Activated CD4-positive, CD25-positive, alpha-beta regulatory T cell treated with anti-CD3 and anti-CD28 coated beads, Interleukin-2, amount 50 U/mL, for 24 hours (primary cell): ENCODE data around the gene IL3RA.
"Not testable (repeated sequence)": the region's sequence is repeated elsewhere in the genome, so short reads cannot be mapped to it uniquely, and the experiment has no call there.

Experiments
- ATAC-seq, 2 donors: fragments of 150-1000 bp; cut with Tn5 transposase; one replicate each; pipeline ENCODE4 v1.10.0; 2021; ENCODE audit warnings: mild to moderate bottlenecking in 1 of 2, moderate library complexity in 1 of 2

IL3RA gene

DNA sequence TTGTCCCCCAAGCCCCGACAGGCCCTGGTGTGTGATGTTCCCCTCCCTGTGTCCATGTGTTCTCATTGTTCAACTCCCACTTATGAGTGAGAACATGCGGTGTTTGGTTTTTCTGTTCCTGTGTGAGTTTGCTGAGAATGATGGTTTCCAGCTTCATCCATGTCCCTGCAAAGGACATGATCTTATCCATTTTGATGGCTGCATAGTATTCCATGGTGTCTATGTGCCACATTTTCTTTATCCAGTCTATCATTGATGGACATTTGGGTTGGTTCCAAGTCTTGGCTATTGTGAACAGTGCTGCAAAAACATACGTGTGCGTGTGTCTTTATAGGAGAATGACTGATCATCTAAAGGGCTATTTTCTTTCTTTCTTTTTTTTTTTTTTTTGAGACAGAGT lies 4.2 kb upstream of the IL3RA start:
- ATAC-seq: not testable (repeated sequence)

DNA sequence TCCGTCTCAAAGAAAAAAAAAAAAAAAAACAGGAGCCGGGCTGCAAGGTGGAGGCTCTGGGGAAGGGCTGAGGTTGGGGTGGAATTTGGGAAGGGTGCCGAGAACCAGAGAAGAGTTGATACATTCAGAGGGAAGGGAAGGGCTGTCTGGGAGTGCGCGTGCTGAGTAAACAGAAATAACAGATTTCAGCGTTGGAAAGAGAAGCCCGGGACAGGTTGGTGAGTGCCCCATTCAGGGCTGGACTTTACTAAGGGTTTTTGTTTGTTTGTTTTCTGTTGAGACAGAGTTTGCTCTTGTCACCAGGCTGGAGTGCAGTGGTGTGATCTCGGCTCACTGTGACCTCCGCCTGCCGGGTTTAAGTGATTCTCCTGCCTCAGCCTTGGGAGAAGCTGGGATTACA lies 1.7 kb upstream of the IL3RA start:
- no peak for ATAC-seq

DNA sequence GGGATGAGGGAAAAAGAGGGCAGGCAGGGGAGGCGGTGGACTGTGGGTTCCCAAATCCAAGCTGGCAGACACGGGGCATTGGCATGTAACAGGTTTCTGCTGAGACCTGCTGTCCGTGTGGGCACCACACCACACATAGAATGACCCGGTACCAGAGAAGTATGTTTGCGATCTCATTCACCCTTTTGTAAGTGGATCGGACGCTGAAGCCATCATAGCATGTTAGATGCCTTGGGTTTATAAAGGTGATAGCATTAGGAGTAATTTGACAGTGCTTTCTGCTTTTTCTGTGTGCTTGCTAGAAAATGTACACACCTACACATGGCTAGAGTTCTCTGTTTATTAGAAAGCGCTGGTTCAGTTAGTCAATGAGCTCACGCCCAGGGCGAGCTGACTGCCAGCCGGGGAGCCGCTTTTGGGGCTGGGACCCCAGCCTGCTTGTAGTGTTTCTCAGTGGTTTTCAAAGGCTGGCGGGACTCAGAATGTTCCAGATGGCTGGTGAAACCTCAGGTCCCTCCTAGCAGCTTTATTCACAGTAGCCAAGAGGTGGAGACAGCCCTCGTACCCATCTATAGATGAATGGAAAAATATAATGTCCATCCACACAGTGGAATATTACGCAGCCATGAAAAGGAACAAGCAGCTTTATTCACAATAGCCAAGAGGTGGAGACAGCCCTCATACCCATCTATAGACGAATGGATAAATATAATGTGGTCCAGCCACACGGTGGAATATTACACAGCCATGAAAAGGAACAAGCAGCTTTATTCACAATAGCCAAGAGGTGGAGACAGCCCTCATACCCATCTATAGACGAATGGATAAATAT lies 579 bp downstream of the IL3RA start:
- ATAC-seq: peak in 1 of 2 donors; percentile 18

DNA sequence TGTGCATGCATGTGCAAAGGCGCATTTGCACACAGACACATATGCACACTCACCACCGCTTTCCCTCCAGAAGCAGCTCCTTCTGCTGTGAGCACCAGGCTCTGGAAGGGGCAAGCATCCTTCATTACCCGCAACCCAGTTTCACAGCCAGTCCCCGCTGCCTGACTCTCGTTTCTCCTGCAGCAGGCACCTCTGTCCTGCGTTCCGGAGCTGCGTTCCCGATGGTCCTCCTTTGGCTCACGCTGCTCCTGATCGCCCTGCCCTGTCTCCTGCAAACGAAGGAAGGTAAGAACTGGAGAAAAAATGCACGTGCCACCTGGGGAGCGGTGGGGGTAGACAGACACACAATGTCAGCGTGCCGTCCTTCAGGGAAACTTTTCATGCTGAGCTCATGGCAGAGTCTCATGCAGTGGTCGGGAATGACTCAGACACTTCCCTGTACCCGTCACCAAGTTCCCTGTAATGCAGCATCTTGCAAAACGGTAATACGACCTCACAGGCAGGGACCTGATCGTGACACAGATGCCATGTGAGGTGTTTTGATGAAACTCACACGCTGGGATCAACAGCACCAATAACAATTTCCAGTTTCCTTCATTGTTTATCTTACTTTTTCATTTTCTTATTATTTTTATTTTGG lies 5.1 kb downstream of the IL3RA start:
- no peak for ATAC-seq

DNA sequence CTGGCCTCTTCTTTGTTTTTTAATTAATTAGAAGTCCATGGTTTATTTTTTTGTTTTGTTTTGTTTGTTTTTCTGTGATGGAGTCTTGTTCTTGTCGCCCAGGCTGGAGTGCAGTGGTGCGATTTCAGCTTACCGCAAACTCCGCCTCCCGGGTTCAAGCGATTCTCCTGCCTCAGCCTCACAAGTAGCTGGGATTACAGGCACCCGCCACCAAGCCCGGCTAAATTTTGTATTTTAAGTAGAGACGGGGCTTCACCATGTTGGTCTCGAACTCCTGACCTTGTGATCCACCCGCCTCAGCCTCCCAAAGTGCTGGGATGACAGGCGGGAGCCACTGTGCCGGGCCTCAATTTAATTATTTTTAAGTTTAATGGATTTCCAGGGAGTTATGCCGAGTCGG lies 13.0 kb downstream of the IL3RA start:
- ATAC-seq: not testable (repeated sequence)

DNA sequence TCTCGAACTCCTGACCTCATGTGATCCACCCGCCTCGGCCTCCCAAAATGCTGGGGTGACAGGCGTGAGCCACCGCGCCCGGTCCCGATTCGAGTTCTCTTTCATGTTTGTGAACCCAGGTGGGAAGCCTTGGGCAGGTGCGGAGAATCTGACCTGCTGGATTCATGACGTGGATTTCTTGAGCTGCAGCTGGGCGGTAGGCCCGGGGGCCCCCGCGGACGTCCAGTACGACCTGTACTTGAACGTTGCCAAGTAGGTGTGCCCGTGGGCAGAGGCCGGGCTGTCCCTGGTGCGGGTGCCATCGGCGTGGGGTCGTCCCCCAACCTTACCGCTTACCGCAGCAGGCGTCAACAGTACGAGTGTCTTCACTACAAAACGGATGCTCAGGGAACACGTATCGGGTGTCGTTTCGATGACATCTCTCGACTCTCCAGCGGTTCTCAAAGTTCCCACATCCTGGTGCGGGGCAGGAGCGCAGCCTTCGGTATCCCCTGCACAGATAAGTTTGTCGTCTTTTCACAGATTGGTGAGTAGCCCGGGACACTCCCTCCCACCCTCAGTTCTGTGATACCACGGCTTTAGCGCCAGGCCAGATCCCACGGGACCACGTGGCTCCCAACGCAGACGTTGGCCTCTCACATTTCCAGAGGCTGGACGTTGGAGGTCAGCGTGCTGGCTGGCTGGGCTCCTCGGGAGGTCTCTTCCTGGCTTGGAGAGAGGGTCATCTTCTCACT lies 15.6 kb downstream of the IL3RA start:
- ATAC-seq: no peak

DNA sequence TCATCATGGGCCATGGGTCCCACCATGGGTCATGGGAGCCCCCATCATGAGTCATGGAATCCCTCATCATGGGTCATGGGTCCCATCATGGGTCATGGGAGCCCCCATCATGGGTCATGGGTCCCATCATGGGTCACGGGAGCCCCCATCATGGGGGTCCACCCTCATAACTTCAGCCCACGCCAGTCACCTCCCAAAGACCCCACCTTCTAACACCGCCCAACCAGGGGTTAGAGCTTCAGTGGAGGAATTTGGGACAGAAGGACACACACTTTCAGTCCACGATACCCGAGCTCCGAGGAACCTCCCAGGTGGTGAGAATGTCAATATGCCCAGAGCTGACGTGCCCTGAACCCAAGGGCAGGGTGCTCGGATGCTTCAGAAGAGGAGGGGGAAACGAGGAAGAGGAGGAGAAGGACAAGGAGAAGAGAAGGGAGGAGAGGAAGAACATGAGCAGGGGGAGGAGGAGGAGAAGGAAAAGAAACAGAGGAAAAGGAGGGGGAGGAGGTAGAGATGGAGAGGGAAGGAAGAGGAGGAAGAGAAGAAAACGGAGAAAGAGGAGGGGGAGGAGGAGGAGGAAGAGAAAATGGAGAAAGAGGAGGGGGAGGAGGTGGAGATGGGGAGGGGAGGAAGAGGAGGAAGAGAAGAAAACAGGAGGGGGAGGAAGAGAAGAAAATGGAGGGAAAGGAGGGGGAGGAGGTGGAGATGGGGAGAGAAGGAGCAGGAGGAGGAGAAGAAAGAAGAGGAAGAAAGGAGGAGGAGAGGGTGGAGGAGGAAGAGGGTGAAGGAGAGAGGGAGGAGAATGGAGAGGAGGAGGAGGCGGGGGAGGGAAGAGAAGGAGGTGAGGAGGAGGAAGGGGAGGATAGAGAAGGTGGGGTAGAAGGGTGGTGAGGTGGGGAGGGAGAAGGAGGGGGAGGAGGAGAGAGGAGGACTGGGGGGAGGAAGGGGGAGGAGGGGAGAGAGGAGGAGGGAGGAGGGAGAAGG lies 17.7 kb downstream of the IL3RA start:
- ATAC-seq: no peak

DNA sequence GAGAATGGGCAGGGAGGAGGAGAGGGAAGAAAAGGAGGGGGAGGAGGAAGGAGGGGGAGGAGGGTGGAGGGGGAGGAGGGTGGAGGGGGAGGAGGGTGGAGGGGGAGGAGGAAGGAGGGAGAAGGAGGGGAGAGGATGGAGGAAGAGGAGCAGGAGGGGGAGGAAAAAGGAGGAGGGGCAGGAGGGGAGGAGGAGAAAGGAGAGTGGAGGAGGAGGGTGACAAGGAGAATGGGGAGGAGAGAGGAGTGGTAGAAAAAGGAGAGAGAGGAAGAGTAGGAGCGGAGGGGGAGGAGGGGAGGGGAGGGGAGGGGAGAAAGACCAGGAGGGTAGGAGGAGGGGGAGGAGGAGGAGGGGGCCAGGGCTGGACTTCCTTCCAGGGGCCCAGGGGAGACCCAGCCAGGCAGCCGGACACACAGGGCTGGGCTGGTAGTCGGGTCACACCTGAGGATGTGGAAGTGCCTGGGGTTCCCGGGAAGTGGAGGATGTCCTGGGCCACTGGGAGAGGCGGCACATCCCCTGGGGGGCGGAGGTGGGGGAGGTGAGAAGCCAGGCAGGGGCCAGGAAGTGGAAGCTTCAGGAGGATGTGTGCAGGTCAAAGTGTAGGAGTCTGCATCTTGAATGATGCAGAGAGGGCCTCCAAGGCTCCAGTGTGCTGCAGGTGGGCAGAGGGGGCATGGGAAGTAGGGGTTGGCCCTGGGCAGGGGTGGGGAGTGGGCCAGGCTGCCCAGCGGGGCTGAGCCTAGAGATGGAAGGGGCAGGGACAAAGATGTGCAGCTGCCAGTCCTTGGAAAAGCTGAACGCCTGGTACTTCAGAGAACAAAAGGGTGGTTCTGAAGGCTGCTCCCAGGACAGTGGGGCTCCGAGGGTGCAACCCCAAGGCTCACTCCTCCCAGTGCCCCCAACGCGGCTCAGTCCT lies 18.8 kb downstream of the IL3RA start:
- no peak for ATAC-seq

DNA sequence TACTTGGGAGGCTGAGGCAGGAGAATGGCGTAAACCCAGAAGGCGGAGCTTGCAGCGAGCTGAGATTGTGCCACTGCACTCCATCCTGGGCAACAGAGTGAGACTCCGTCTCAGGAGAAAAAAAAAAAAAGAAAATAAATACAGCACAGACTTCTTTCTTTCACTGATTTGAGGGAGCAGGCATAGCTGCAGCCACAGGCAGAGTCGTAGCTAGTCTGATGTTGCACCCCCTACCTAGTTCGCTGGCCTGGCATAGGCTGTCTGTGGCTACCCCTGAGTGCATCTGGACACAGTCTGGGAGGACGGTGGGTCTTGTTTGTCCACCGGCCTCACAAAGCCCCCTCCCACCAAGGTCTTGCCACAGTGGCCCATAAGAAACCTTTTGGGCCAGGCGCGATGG lies 21.4 kb downstream of the IL3RA start:
- no peak for ATAC-seq

DNA sequence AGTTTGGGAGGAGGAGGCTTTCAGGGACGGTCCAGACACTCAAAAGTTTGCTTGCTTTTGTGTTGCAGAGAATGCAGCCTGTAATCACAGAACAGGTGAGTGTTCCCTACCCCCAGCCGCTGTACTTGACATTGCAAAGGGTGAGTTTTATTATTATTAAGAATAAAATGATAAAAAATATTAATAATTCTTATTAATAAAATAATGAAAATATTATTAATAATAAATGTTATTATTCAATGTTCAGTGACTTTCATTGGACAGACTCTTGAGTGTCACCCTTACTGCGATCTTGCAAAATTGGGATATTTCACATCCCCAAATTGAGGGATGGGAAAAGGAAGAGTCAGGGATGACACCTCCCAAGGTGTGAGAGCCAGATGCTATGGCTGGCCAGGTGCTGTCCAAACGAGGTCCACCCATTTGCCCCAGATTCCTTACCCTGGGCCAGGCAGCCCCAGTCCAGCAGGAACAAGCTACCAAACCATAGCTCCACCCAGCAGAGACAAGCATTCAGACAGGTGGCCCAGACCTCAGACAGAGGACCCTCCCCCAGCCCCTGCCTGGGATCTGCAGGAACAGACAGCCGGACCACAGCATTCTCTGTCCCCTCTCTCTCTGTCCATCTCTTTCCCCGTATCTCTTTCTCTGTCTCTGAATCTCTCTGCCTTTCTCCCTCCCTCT lies 22.4 kb downstream of the IL3RA start:
- no peak for ATAC-seq

DNA sequence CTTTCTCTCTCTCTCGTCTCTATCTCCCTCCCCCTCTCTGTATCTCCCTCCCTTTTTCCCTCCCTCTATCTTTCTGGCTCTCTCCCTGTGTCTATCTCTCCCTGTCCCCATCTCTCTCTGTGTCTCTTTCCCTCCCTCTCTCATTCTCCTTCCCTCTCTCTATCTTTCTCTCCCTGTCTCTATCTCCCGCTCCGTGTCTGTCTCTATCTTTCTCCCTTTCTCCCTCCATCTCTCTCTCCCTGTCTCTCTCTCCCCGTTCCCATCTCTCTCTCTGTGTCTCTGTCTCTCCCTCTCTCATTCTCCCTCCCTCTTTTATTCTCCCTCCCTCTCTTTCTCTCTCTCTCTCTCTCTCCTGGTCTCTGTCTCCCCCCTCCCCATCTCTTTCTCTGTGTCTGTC lies 22.9 kb downstream of the IL3RA start:
- ATAC-seq: no peak

DNA sequence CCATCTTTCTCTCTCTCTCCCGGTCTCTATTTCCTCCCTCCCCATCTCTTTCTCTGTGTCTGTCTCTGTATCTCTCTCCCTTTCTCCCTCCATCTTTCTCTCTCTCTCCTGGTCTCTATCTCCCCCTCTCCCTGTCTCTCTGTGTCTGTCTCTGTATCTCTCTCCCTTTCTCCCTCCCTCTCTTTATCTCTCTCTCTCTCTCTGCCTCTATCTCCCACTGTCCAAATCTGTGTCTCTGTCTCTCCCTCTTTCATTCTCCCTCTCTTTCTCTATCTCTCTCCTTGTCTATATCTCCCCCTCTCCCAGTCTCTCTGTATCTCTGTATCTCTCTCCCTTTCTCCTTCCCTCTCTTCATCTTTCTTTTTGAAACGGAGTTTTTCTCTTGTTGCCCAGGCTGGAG lies 23.6 kb downstream of the IL3RA start:
- no peak for ATAC-seq

DNA sequence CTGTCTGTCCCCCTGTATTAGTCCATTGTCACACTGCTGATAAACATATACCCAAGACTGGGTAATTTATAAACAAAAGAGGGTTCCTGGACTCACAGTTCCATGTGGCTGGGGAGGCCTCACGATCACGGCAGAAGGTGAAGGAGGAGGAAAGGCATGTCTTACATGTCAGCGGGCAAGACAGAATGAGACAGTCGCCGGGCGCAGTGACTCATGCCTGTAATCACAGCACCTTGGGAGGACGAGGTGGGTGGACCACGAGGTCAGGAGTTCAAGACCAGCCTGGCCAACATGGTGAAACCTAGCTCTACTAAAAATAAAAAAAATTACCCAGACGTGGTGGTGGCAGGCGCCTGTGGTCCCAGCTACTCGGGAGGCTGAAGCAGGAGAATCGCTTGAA lies 24.7 kb downstream of the IL3RA start:
- ATAC-seq: no peak

DNA sequence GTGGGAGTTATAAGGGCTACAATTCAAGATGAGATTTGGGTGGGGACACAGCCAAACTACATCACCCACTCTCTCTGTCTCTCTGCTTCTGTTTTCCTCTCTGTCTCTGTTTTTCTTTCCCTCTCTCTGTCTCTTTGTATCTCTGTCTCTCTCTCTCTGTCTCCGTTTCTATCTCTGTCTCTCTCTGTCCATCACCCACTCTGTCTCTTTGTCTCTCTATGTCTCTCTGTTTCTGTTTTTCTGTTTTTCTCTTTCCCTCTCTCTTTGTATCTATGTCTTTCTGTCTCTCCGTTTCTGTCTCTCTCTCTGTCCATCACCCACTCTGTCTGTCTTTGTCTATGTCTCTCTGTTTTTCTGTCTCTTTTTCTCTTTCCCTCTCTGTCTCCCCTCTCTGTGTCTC lies 25.3 kb downstream of the IL3RA start:
- ATAC-seq: no peak

DNA sequence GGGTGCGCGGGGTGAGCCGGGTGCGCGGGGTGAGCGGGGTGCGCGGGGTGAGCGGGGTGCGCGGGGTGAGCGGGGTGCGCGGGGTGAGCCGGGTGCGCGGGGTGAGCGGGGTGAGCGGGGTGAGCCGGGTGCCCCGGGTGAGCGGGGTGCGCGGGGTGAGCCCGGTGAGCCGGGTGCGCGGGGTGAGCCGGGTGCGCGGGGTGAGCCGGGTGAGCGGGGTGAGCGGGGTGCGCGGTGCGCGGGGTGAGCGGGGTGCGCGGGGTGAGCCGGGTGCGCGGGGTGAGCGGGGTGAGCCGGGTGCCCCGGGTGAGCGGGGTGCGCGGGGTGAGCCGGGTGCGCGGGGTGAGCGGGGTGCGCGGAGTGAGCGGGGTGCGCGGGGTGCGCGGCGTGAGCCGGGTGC lies 29.8 kb downstream of the IL3RA start:
- not testable (repeated sequence) for ATAC-seq

DNA sequence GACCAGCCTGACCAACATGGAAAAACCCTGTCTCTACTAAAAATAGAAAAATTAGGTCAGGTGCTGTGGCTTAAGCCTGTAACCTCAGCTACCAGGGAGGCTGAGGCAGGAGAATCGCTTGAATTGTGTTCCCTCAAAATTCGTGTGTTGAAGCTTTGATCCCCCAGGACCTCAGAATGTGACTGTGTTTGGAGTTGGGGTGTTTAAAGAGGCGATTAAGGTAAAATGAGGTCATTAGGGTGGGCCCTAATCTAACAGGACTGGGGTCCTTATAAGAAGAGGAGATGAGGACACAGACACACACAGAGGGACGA lies 31.8 kb downstream of the IL3RA start:
- ATAC-seq: no peak

DNA sequence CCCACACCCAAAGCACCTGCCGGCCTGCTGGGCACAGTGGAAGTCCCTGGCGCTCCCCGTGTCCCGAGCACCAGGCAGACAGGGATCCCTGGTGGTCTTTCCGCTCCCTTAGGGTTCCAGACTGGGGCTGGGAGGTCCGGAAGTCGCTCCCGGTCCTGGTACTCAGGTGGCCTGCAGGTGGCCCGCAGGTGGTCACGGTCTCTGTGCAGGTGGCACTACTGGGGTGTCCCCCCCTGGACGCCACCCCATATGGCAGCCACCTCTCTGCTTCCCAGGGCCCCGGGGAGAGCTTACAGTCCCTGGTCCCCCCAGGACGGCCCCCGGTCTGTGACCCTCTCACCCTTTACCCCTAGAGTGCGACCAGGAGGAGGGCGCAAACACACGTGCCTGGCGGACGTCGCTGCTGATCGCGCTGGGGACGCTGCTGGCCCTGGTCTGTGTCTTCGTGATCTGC lies 41.7 kb downstream of the IL3RA start:
- ATAC-seq: no peak

DNA sequence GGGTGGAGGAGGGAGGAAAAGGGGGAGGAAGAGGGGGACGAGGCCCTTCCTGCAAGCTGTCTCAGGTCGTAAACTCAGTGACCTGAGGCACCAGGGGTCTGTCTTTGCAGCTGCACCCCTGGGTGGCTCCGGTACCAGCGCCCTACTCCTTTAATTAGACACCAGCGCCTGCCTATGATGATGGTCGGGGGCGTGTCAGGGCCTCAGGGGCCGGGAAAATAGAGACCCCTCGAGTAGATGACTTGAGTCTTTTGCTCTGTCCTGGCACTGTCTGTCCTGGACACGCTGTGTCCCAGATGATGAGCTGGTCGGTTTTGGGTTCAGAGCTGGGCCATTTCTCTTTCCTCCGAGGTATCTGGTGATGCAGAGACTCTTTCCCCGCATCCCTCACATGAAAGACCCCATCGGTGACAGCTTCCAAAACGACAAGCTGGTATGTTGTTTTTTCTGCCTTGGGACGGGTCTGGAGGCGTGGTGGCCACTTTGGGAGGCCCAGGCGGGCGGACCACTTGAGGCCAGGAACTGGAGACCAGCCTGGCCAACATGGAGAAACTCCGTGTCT lies 44.2 kb downstream of the IL3RA start:
- ATAC-seq: peak; percentile 13 to 23

DNA sequence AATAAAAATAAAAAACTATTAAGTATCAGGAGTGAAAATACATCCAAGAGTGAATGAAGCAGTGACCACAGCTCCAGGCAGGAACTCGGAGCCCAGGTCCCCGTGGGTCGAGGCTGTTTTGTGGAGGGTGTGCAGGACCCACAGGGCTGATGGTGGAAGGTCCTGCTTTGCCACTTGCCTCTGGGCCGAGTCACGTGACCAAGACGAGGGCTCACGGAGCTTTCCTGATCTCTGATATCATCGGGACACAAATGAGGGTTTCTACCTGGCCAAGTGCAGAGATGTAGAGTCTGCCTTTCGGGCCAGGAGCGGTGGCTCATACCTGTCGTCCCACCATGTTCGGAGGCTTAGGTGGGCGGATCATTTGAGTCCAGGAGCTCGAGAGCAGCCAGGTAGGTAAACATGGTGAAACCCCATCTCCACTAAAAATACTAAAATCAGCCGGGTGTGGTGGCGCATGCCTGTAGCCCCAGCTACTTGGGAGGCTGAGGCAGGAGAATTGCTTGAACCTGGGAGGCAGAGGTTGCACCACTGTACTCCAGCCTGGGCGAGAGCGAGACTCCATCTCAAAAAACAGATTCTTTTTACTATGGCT lies 48.2 kb downstream of the IL3RA start:
- no peak for ATAC-seq
